Activated naive CD4-positive, alpha-beta T cell treated with Interleukin-2 at 50 U/mL for 16 hours (primary cell): ENCODE results near the gene SELENOI.
"Not testable (repeated sequence)": the region's sequence is repeated elsewhere in the genome, so short reads cannot be mapped to it uniquely, and the experiment has no call there.

Experiments used
- DNase-seq: peaks from one replicate; pipeline ENCODE4 v3.0.0-alpha.2; 2020

SELENOI gene

GRCh38 chr2:26345545-26346453 lies at the start of gene SELENOI:
Gene SELENOI (plus strand): TSS chr2:26346143. CDS start chr2:26346233, 90 bp downstream.
- DNase-seq = peak; percentile 99

GRCh38 chr2:26297061-26297460 lies 48.9 kb upstream of the SELENOI start:
- no peak for DNase-seq

GRCh38 chr2:26298286-26298637 lies 47.7 kb upstream of the SELENOI start:
- no peak for DNase-seq

- peak; percentile 21 for DNase-seq
These were observed 47.1 kb upstream of the SELENOI start for GRCh38 chr2:26298638-26299393.

GRCh38 chr2:26299471-26300101 lies 46.4 kb upstream of the SELENOI start:
- no peak for DNase-seq

GRCh38 chr2:26300234-26300925 lies 45.6 kb upstream of the SELENOI start:
- DNase-seq = no peak

GRCh38 chr2:26302846-26303245 lies 43.1 kb upstream of the SELENOI start:
- no peak for DNase-seq

- DNase-seq = not testable (repeated sequence)
These were observed 40.8 kb upstream of the SELENOI start for GRCh38 chr2:26305094-26305493.

GRCh38 chr2:26305540-26305939 lies 40.4 kb upstream of the SELENOI start:
- DNase-seq = no peak

- no peak for DNase-seq
These were observed 36.0 kb upstream of the SELENOI start for GRCh38 chr2:26309921-26310320.

GRCh38 chr2:26312471-26312870 lies 33.5 kb upstream of the SELENOI start:
- no peak for DNase-seq

GRCh38 chr2:26313446-26313845 lies 32.5 kb upstream of the SELENOI start:
- no peak for DNase-seq

- no peak for DNase-seq
These were observed 31.7 kb upstream of the SELENOI start for GRCh38 chr2:26314243-26314642.

- DNase-seq = no peak
These were observed 29.9 kb upstream of the SELENOI start for GRCh38 chr2:26316041-26316440.

GRCh38 chr2:26316845-26317244 lies 29.1 kb upstream of the SELENOI start:
- no peak for DNase-seq

GRCh38 chr2:26317377-26318105 lies 28.4 kb upstream of the SELENOI start:
- no peak for DNase-seq

GRCh38 chr2:26318950-26319349 lies 27.0 kb upstream of the SELENOI start:
- DNase-seq = no peak

- not testable (repeated sequence) for DNase-seq
These were observed 21.5 kb upstream of the SELENOI start for GRCh38 chr2:26324479-26324878.

- no peak for DNase-seq
These were observed 21.0 kb upstream of the SELENOI start for GRCh38 chr2:26324903-26325302.

GRCh38 chr2:26325851-26326250 lies 20.1 kb upstream of the SELENOI start:
- no peak for DNase-seq

GRCh38 chr2:26326514-26326913 lies 19.4 kb upstream of the SELENOI start:
- DNase-seq = no peak
